GM21723 (cell line): ENCODE measurements around the gene HMGN1.
A peak's percentile ranks its signal among the peaks of the same experiment; 100 is the strongest.
"Not testable (repeated sequence)": the region's sequence is repeated elsewhere in the genome, so short reads cannot be mapped to it uniquely, and the experiment has no call there.

Source experiments
- ATAC-seq: cut with Tn5 transposase; IDR thresholded peaks from one replicate; pipeline ENCODE4 v1.9.1; 2021; ENCODE audit warnings: mild to moderate bottlenecking, moderate library complexity; ENCODE audit not compliant: unreplicated experiment

The HMGN1 gene, protein sequence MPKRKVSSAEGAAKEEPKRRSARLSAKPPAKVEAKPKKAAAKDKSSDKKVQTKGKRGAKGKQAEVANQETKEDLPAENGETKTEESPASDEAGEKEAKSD

DNA sequence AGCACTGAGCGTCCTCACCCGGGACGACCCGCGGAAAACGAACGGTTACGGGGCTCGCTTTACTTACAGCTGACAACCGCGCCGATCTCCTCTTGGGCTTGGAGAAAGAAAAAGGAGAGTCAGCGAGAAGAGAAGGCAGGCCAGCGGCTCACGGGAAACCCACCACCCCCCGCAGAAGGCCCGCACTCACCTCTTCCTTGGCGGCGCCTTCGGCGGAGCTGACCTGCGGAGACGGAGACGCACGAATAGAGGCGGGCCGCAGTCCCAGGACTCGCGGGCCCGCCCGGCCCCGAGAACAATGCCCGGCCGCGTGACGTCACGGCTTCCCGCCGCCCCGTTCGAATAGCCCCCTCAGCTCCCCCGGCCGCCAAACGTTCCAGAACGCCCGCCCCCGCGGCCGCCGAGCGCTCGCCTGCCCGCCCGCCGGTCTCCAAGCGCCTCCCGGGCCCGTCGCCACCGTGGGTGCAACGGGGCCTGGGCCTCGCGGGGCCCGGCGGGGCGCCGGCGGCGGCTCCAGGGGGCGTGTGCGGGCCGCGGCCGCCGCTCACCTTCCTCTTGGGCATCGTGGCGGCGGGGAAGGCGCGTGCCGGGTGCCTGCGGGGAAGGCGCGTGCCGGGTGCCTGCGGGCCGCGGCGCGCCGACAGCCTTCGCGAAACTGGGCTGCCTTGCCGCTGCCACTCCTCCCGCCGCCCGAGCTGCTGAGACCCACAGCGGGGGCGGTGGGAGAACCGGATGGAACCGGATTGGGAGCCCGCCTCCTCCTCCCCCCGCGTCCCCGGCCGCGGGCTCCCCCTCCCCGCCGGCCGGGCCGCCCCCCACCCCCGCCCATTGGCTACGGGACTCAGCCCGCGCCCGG lies at the start of gene HMGN1:
TSS of gene HMGN1 (minus strand) at position 734 of the 856 bp plus-strand sequence. CDS start at position 563, 171 bp downstream.
- ATAC-seq, result peak; percentile 59

DNA sequence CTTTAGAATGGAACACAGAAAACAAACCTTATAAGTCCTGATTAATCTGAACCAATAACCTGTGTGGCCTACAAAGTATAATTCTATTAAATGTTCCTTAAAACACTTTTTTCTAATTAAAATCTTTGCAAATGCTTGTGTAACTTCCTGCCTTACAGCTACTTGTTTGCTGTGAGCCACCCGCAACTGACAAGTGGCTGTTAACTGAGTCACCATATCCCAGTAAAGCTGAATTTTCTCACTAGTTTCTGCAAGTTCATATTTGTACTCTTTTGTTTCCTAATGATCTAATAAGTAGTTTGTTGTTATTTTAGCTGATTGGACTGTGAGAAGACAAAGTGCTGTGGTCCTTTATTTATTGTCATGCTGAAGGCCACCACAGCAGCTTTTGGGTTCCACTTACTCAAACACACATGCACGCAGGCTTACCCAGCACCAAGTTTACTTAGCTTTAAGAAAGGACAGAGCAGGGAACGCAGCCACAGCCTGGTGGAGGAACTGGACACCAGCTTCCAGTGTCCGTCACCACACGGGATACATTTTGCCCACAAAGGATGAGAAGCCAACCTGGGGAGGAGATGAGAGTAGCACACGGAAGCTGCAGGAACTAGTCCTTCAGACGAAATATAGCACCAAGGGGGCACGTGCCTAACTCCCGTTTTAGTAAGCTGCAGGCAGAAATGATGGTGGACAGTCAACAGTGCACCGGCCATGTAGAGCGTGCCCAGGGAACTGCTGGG lies 48.9 kb upstream of the HMGN1 start:
- no peak for ATAC-seq

DNA sequence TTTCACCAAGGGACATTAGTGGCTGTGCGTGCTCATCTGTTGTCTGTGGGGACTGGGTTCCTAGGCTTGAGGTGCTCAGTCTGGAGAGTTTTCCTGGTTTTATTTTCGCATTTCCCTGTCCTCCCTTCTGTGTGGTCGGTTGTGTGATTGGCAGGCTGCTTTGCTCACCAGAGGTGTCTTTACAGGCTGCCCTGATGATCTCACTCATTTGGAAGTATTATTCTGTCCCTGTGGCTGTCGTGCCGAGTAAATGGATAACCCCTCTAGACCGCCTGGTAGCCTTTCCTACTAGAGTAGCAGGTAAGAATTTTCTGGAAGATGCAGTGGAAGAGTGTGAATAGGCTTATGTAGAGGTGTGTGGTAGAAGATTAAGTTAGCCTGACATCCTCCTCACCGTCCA lies 44.1 kb upstream of the HMGN1 start:
- ATAC-seq, result no peak

DNA sequence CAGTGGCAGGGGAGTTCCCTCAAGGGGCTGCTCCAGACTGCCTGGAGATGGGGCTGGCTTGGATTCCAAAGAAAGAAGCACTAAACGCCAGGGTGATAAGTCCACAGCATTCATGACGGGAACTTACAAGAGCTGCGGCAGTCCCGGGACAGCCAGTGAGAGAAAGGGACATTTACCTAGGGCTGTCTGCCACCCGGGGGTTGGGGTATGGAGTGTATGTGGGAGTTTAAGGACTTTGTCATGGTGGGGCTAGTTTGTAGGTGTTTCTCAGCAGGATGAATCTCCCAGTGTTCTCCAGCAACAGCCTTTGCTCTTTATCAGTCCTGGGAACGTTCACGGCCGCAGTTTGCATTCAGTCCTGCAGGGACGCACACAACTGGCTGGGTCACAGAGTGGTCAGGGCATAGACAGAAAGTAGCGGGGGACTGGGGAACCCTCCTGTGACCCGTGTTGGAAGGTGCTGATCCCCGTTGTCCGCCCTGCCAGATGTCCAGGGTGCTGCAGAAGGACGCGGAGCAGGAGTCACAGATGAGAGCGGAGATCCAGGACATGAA lies 41.4 kb upstream of the HMGN1 start:
- no peak for ATAC-seq

DNA sequence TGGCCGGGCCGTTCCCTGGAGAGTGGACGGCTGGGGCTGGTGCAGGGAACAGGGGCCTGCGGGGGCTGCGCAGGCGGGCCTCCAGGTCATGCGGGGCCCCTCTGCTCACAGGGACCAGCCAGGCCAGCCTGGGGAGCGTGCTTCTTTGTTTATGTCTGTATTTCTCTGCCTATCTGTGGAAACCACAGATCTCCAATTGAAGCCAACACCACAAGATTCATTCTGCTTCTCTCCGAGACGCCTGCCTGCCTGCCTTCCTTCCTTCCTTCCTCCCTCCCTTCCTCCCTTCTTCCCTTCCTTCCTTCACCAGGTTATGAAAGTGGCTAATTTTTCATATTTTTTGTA lies 39.9 kb upstream of the HMGN1 start:
- no peak for ATAC-seq

DNA sequence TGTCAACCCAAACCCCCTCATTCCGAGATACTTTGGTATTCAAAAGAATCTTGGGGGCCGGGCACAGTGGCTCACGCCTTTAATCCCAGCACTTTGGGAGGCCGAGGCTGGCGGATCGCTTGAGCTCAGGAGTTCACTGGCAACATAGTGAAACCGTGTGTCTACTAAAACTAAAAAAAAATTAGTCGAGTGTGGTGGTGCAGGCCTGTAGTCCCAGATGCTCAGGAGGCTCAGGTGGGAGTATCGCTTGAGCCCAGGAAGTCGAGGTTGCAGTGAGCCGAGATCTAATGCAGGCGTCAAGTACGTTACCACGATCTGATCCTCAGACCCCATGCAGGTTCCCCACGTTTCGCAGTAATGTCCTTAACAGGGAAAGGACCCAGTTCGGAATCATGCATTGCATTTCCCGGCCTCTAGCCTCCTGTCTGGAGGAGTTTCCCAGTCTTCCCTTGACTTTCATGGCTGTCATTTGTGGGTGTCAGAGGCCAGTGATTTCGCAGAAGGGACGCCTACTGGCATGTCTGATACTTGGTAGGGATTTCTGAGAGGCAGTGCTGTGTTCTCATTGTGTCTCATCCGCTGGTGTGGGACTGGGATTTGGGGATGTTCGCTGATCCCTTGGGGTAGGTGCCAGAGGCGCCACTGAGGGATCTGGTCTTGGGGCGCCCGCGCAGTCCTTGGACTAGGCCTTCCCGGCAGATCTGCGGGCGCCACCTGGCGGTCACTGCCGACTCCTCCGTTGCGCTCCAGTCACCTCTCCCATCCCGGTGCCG lies 39.3 kb upstream of the HMGN1 start:
- peak; percentile 82 for ATAC-seq

DNA sequence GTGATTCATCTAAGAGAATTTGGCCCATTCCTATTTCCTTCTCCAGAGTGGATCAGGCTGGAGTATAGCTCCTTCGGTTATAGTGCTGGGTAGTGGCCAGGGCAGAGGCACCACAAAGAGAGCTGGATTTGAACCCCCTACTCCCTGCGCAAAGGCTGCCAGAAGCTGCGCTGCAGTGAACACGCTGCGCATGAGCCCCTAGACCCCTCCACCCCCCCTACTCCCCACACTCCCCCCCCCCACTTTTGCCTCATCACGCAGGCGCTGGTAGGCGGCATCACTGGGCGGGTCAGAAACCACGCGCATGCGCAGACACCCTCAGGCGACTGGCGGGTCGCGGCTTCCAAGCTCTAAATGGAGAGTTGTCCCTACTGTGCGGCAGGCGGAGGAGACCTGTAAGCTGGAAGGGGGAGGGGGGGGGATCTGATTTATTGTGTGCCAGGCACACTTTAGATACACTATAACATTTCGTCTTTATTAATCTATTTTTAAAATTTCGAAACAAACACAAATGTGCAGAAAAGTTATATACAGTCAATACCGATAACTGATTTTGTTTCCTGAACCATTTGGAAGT lies 38.7 kb upstream of the HMGN1 start:
- ATAC-seq, result peak; percentile 57

DNA sequence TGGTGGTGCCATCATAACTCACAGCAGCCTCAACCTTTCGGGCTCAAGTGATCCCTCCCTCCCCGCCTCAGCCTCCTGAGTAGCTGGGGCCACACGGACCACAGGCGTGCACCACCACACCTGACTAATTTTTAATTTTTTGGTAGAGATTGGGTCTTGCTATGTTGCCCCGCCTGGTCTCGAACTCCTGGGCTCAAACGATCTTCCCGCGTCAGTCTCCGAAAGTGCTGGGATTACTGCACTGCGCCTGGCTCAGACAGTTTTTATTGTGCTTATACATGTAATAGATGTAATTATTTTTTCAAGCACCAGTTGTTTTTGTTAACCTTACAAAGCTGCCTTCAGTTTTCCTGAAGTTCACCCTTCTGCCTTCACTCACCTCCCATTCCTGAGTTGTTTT lies 38.0 kb upstream of the HMGN1 start:
- no peak for ATAC-seq

DNA sequence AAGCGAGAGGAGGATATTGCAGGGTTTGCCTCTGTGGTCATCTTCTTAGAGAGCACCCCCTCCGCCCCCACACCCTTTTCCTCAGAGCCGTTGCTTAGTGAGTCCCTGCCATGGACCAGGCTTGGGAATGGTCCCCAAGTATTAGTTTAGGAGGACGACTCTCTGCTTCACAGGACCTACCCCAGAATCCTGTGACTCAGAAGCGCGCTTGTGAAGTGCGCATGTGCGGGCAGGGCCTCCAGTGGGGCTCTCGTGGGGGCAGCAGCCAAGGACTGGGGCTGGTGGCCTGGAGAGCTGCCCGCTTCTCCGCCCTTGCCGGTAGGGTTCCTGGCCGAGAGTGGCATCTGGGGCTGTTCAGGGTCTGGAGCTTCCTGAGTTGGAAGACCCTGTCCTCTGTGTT lies 37.3 kb upstream of the HMGN1 start:
- no peak for ATAC-seq

DNA sequence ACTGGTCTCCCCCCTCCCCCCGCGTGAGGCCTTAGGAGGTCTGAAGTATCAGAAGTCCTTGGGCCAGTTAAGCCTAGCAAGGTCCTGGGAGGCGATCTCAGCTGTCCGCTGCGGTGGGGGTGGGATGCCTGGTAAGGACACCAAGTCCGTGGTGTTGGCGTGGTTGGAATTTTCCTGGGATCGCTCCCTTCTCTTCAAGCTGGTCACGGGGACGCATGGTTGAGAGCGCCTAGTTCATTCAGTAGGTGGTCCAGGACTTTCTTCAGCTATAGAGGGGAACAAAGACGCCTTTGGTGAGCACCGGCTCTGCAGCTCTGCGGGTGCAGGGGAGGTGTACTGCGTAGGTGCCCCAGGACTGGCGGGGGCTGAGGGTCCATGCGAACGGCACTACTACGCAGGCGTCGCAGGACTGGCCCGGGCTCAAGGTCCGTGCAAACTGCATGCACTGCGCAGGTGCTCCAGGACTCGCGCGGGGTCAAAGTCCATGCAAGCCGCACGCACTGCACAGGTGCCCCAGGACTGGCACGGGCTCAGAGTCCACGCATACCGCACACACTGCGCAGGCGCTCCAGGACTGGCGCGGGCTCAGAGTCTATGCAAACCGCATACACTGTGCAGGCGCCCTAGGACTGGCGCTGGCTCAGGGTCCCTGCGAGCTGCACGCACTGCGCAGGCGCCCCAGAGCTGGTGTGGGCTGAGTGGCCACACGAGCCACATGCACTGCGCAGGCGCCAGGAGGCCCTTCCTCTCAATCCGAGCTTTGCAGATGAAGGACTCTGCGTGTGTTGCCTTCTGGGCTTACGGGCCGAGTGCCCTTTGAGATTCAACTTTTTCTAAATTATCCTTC lies 36.6 kb upstream of the HMGN1 start:
- no peak for ATAC-seq

DNA sequence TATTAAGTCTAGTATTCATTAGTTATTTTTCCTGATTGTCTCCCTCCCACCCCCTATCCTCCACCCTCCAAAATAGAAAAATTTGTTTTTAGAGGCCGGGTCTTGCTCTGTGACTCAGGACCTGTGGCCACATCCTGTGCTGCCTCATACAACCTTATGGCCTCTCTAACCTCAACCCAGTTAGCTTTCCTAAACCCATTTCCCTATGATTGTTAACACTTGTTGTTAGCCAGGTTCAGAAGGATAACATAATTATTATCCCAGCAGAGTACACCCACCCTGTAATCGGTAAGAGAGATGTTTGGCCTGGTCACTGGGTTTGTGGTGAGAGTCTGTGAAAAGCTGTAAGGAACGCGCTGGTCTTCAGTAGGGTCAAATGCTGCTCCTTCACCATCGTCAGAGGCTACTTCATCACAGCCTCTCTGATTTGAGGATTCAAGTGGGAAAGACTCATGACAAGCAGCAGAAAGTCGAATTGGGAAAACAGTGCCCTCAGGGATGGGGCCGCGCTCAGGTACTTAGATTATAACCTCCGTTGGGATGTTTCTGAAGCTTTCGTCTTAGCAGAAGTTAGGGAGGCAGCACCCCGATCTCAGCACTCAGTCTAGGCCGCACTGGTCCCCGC lies 35.9 kb upstream of the HMGN1 start:
- ATAC-seq, result no peak

DNA sequence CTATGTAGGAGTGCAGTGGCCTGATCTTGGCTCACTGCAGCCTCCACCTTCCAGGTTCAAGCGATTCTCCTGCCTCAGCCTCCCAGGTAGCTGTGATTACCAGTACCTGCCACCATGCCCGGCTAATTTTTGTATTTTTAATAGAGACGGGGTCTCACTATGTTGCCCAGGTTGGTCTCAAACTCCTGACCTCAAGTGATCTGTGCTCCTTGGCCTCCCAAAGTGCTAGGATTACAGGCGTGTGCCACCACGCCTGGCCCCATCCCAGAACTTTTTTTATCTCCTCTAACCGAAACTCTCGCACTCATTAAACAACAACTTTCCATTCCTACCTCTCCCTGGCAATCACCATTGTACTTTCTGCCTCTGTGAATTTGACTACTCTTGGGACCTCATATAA lies 33.2 kb upstream of the HMGN1 start:
- ATAC-seq, result not testable (repeated sequence)

DNA sequence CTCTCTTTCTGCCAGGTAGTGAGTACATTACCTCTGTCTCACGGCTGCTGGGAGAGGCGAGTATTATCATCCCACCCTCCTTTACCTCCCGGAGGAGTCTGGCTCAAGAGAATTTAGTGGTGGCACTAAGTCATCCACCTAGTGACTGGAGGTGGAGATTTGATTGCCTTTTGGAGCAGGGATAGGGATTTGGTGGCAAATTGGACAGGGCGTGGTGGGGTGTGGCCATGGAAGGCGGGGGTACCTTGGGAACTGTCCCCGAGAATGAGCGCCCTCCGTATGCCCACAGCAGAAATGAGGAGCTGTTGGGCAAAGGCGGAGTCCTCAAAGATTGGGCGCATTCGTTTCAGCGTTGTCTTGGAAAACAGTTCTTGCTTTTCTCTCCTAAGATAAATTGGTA lies 32.1 kb upstream of the HMGN1 start:
- ATAC-seq, result peak; percentile 4

DNA sequence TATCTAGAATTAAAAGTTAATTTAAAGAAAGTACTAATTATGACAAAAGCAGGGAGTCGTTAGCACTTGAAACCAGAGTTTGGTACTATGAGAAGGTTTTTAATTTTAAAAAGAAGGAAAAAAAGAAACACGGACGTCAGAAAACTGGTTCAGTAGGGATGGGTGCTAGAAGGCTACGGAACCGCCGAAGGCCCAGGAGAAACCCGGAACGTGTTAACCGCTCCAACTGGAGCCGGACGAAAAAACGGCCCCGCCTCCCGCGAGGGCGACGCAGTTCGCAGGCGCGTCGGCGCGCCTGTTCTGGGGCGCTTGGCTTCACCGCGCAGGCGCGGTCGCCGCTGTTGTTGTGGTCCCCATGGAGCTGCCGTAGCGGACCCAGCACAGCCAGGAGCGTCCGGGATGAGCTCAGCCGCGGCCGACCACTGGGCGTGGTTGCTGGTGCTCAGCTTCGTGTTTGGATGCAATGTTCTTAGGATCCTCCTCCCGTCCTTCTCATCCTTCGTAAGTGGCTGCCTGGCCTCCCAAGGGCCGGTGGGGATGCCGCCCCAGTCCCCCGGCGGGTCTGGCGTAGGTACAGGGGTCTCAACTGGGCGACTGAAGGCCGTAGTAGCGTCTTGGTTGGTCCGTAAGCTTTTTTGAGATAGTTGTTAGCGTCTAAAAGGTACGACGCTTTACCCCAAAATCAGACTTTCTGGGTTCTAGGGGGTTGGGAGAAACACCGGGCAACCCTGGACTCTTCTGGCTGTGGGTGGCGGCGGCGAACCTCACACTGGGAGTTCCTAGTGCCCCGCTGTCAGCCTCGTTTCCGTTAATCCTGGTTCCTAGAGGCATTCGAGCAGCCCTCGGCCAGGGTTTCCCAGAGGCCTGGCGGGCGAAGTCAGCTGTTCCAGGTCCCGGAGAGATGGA lies 31.4 kb upstream of the HMGN1 start:
- ATAC-seq, result peak; percentile 93

DNA sequence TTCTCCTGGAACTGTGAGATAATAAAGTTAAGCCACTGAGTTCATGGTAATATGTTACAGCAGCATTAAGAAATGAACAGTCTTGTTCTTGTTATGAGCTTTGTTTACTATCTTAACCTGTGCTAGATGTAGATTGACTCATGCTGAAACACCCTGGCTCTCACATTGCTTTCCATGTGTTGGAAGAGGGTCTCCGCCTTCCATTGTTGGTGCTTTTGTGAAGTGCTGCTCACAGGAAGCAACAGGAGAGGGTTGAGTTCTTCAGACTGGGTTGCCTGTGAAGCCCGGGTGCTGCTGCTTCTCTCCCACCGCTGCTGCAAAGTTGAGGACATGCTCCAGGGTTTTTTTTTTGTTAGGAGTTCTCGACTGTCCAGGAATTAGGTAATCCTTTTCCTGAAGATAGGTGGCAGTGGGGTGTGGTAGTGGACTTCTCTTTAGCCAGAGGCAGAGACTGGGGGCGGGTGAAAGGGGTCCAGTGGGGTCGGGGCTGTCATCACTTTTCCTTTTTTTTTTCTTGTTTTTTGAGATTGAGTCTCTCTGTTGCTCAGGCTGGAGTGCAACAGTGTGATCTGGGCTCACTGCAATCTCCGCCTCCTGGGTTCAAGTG lies 28.7 kb upstream of the HMGN1 start:
- no peak for ATAC-seq

DNA sequence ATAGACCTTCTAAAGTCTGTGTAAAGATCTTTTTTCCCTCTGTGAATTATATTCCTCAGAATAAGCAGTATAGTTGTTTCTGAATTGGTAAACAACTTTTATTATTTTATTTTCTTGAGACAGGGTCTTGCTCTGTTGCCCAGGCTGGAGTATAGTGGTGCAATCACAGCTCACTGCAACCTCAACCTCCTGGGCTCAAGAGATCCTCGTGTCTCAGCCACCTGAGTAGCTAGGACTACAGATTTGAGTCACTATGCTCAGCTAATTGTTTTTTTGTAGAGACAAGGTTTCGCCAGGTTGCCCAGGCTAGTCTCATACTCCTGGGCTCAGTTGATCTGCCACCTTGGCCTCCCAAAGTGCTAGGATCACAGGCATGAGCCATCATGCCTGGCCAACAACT lies 26.6 kb upstream of the HMGN1 start:
- ATAC-seq, result no peak

DNA sequence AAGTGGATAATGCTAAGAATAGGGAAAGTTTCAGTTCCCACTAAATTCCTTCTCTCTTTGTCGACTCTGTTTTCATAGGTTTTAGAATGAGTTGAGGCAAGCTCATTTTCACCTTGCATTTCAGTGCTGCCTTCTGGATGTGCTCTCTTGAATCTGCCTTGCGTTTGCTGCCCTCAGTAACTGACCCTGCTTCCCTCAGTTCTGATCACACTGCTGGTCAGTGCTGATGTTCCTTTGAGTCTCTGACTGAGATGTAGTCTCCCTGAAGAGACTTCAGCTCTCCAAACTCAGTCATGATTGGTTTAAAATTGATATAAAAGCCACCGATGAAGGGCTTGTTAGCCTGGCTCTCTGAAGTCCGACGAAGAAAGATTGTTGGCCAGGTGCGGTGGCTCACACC lies 25.2 kb upstream of the HMGN1 start:
- no peak for ATAC-seq

DNA sequence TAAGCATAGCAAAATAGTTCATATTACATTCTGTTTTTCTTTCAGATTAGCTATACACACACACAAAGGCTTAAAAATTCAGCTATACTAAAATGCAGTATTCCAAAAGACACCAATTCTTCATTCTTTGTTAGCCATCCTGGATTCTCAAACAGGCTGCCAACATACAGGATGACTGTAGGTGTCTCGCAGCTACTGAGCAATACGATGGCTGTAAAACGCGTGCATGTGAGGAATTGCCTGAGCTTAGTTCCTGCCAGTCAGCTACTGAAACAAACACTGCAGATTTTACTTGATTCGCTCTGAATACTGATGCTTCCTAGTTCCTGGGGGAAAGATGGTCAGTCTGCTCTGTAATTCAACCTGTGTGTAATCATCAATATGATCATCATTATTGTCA lies 24.7 kb upstream of the HMGN1 start:
- no peak for ATAC-seq
